H1 (cell line): ENCODE data around the gene PCDHB6.
"Not testable (repeated sequence)": the region's sequence is repeated elsewhere in the genome, so short reads cannot be mapped to it uniquely, and the experiment has no call there.

ENCODE experiments used
- CEBPB ChIP-seq: IDR thresholded peaks from 2 replicates; pipeline ENCODE4 v1.6.1; 2012; ENCODE audit warnings: low read depth, low read length
- POLR2A ChIP-seq, 2 experiments: IDR thresholded peaks; 1 replicate in 1 of 2; 2 replicates in 1 of 2; pipeline ENCODE4 v1.6.1; 2011; ENCODE audit warnings: low read depth in 2 of 2, low read length in 2 of 2, mild to moderate bottlenecking in 2 of 2; ENCODE audit errors: control extremely low read depth in 1 of 2
- POLR2AphosphoS5 ChIP-seq: IDR thresholded peaks from 2 replicates; pipeline ENCODE4 v1.6.1; 2011; ENCODE audit warnings: low read depth, low read length
- TF ChIP-seq, protein P1 (sequence below), 3 experiments: IDR thresholded peaks; 1 replicate in 2 of 3; 2 replicates in 1 of 3; pipeline versions ENCODE4 v1.5.1 to v1.6.1; 2011; ENCODE audit warnings: low read length in 3 of 3, mild to moderate bottlenecking in 3 of 3, inconsistent platforms in 2 of 3, low read depth in 1 of 3, moderate library complexity in 1 of 3; ENCODE audit not compliant: insufficient read depth in 1 of 3; ENCODE audit errors: control extremely low read depth in 1 of 3

- TF ChIP-seq CEBPB; POLR2AphosphoS5; POLR2A (IDR thresholded peaks at IDR 0.05; ENCODE audit: control extremely low read depth in 1 of 2, low read depth in 2 of 2, low read length in 2 of 2): not testable (repeated sequence)
- TF ChIP-seq, protein P1, sequence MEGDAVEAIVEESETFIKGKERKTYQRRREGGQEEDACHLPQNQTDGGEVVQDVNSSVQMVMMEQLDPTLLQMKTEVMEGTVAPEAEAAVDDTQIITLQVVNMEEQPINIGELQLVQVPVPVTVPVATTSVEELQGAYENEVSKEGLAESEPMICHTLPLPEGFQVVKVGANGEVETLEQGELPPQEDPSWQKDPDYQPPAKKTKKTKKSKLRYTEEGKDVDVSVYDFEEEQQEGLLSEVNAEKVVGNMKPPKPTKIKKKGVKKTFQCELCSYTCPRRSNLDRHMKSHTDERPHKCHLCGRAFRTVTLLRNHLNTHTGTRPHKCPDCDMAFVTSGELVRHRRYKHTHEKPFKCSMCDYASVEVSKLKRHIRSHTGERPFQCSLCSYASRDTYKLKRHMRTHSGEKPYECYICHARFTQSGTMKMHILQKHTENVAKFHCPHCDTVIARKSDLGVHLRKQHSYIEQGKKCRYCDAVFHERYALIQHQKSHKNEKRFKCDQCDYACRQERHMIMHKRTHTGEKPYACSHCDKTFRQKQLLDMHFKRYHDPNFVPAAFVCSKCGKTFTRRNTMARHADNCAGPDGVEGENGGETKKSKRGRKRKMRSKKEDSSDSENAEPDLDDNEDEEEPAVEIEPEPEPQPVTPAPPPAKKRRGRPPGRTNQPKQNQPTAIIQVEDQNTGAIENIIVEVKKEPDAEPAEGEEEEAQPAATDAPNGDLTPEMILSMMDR (IDR thresholded peaks at IDR 0.05; ENCODE audit: control extremely low read depth in 1 of 3, insufficient read depth in 1 of 3, low read depth in 1 of 3, low read length in 3 of 3) = not testable (repeated sequence)
These were observed 27.8 kb downstream of the PCDHB6 start, which contains the start of gene PCDHB8 for GRCh38 chr5:141177577-141178191.
